GM18511 (cell line): ENCODE data around the gene GBX1.
A peak's percentile ranks its signal among the peaks of the same experiment; 100 is the strongest.

Experiments
- ATAC-seq: cut with Tn5 transposase; IDR thresholded peaks from one replicate; pipeline ENCODE4 v1.9.1; 2021; ENCODE audit warnings: mild to moderate bottlenecking, moderate library complexity; ENCODE audit not compliant: unreplicated experiment

Gene GBX1

GRCh38 chr7:151116603-151117440, 50.7 kb downstream of the GBX1 start:
- ATAC-seq: no peak

DNA sequence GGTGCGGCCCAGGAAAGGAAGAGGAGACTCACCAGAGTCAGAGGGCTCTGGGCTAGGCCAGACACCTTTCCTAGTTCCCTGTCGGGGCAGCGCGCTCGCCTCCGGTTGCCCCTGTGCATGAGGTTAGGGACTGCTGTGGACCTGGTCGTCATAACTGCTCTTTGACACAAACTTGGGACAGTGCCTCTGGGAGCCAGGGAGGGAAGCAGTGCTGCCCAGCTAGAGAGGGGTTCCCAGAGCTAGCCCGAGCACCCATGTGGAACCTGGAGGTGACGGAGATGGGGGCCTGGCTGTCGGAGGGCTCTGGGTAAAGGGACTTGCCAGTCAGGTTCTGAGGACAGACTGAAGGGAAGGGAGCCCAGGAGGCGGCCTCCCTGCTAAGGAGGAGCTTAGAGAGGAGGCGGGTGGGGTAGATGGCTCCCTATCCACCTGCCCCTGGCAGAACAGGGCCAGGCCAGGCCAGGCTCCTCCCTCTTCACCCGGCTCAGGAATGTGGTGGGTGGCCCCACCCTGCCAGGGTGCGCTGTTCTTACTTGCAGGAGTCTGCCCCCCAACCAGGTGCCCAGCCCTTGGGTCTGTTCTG, 51.6 kb downstream of the GBX1 start:
- no peak for ATAC-seq

GRCh38 chr7:151115121-151115835, 52.2 kb downstream of the GBX1 start:
- peak; percentile 41 for ATAC-seq

DNA sequence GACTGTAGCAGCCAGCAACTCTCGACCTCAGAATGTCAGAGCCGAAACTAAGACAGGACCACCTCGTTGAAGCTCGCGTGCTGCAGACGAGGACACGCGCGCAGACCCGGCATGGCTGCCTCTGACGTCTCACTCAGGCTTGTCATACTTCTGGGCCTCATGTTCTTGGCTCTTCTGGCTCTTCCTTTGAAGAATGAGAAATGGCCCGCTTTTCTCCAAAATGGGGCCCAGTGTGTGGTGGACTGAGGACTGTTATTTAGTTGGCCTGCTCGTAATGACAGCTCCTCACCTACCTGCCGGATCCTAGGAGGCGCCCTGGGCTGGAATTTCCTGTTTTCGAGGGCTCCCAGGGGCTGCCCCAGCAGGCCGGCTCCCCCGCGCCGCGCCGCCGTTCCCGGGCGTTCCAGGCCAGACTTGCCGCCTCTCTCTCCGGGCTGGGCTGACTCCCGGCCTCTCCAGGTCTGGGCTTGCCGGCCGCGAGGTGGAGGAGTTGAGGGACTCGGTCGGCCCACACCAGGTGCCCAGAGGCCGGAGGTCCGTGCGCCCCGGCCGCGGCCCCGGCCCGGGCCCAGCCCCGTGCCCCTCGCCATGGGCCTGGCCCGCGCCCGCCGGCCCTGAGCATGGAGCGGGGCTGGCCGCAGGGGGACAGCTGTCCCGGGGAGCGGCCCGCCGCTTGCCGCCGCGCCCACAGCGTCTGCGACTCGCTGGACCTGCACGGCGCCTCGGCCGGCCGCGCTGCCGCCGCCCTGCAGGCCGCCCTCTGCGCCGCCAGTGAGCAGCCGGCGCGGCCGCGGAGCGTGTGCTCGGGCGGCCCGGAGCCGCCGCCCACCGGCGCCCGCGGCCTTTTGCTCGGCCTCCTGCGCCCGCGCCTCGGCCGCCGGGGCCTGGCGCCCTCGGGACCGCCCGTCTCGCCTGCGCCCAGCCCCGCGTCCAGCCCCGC, 53.1 kb downstream of the GBX1 start:
- peak; percentile 25 for ATAC-seq

DNA sequence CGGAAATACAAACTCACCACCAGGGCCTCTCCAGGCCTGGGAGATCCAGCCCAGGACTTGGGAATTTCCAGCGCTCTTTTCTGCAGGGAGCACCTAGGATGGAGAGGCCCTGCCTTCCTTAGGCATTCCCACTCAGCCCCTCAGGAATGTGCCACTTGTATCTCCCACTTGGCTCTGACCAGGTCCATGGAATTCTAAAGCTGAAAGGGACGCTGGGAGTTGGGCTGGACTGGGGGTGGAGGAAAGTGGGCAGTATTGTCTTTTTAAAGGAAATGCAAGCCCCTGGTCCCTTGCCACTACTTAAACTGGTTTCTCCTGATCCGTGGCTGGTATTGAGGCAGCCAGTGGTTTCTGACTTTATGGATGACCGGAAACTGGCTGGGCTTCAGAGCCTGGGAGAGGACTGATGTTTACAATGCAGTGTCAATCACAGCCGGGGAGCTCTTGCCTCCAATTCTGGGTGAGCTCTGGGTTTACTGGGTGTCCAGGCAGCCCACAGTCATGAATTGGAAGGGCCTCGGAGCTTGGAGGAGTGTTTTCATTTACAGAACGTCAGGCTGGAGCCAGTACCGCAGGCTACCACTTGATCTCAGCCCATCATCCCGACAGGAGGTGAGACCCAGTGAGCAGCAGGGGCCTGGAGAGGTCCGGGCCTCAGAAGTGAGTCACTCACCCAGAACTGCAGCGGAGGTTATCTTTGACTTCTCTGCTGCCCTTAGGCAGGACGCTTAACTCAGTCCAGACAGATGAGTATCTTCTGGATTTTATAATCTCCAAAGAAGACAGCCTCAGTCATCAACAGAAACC, 53.9 kb downstream of the GBX1 start:
- no peak for ATAC-seq

DNA sequence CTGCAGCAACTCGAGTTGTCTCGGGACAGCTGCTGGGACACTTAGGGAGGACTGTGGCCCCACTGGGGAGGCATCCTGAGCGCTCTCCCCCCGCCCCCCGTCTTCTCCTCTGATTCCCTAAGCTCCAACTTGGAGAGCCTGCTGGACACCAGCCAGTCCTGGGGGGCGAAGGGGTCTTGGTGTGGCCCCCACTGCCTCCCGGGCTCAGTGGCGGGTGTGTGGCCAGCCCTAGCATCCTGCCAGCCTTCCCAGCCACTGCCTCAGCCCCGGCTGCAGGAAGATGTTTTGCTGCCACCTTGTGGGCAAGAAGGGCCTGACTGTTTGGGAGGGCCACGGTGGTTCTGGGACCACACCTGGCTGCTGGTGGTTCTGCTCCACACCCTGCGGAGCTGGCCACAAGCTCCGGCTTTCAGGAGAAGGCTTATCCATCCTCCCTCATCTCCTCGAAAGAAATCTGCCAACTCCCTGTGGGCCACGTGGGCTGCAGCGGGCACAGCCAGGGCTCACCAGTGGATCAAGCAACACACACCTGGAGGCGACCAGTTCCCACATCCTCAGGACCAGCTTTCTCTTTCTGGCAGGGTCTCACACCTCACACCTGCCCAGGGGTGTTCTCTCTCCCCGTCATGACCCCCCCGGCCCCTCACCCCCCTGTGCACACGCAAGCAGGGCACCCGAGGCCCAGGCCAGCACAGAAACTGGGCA, 56.4 kb downstream of the GBX1 start:
- ATAC-seq: peak; percentile 90

DNA sequence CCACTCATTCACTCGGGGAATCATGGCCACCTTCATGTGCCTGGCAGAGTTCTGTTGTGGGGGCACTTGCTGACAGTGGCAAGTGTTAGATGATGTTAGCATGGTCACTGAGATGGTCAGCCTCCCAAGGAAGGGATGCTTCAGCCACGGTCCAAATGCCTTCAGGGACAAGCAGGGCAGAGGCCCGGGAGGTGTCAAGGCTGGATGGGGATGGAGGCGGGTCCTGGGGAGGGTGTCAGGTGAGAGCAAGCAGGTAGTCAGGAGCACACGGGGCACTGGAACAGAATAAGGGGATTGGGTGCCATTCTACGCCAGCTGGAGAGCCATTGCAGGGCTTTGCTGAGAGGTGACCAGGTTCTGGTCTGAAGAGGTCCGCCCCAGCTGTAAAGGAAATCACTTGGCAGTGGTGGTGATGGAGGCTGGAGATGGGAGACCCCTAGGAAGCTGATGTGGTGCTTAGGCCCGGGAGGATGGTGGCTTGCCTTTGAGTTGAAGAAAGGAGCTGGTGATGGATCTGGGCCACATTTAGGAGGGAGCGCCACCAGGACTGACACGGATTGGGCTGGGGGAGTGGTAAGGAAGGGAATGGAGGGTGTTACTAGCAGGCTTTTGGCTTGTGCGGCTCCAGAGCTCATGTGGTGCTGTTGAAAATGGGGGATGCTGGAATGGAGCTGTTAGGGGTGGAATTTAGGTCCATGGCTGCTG, 57.1 kb downstream of the GBX1 start:
- ATAC-seq: no peak

DNA sequence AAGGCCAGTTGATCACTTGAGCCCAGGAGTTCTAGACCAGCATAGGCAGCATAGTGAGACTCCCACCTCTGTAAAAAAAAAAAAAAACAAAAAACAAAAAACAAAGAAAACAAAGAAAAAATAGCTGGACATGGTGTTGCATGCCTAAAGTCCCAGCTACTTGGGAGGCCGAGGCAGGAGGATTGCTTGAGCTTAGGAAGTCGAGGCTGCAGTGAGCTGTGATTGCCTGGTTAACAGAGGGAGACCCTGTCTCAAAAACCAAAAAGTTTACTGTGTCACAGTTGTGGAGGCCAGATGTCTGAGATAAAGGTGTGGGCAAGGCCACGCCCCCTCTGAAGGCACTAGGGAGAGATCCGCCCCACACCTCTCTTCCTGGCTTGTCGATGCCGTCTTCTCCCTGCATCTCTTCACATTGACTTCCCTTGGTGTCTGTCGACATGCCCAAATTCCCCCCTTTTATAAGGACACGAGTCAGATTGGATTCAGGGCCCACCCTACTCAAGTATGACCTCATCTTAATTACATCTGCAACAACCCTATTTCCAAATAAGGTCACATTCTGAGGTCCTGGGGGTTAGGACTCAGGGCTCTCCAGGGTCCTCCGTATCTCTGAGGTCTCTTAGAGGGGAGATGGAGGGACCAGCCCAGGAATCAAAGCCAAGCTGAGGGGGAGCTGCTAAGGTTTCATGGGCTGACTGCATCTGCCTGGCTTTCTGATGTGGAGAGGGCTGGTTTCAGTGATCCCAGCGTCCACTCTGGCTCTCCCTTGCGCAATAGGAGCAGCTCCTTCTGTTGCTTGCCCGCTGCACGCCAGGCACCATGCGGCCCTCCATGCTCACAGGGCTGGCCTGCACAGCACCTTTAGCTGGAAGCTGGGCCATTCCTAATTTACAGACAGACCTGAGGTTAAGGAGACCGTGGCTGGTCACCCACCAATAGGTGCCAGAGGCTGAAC, 58.1 kb downstream of the GBX1 start:
- no peak for ATAC-seq

DNA sequence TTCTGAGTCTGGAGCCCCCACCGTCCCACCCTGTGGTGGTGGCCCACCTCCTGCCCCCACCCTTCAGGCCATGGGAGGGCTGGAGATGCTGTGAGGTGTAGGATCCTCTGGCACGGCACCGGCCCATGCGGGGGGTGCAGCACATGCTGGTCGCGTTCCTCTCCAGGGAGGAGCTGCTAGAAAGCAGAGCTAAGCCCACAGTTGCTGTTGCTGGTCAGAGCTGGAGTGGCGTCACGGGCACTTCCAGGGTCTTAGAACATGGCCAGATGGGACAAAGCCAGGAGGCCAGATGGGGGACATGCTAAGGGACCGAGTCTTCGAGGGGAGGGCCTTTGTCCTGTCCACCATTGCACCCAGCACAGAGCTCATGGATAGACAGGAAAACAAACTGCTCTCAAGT, 59.6 kb downstream of the GBX1 start:
- ATAC-seq: no peak

DNA sequence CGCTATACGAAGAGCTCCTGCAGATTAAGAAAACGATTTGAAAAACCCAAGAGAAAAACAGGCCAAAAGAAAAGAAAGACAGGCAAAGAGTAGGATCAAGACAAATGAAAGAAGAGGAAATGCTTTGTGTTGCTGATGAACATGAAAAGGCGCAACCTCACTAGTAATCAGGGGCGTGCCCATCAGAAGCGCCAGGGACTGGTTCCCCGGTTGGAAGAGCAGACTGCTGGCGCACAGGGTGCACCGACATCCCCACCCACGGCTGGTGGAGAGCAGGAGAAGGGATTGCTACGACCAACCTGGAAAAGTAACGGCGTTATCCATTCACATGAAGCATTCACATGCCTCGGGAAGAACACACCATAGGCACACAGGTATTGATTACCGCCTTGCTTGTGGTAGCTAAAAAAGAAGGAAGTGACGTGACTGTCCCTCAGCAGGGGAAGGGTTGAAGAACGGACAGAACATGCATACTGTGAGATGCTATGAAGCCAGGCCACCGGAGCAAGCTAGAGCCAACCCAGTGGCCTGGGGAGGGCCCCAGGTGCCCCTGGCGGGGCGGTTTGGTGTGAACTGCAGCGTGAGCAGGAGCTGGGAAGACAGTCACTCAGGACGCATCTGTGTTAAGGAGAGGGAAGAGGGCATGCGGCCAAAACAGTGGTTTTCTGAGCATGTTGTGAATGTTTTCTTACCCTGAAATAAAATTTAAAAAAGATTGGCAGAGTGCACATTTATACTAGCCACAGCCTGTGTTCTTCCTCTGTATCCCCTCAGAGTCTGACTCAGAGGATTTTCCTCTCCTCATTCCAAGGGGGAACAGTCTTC, 62.9 kb downstream of the GBX1 start:
- ATAC-seq: no peak

- ATAC-seq: no peak
Observed at GRCh38 chr7:151103973-151104372, 63.5 kb downstream of the GBX1 start.

GRCh38 chr7:151102991-151103390, 64.5 kb downstream of the GBX1 start:
- ATAC-seq: no peak

- ATAC-seq: no peak
Observed at GRCh38 chr7:151101621-151102396, 65.7 kb downstream of the GBX1 start.

DNA sequence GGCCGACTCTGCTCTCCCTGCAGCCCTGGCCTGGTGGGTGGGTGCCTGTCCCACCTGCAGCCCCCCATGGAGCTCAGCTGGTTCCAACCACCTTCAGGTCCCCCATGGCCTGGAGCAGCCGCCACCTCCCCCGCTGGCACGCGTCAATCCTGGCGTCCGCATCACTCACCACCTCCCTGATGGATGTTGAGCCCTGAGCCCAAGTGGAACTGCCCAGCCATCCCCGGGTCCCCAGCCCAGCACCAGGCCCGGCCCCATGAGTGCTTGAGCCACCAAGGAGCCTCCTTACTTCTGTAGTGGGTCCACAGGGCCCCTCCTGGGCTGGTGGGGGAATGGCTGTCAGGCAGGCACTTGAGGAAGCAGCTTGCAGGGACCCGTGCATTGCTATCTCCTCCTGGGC, 66.6 kb downstream of the GBX1 start:
- no peak for ATAC-seq

- no peak for ATAC-seq
Observed at GRCh38 chr7:151099486-151100211, 67.8 kb downstream of the GBX1 start.
